T47D (cell line): ENCODE results near the gene LRPPRC.

Experiments used
- DNase-seq, 2 experiments: peaks; one replicate each; pipeline versions ENCODE4 v3.0.0 to v3.0.0-alpha.2; 2011 to 2012; ENCODE audit warnings: low read depth in 1 of 2, low spot score in 1 of 2
- JUND ChIP-seq: IDR thresholded peaks from 2 replicates; pipeline ENCODE4 v1.6.1; 2012; ENCODE audit warnings: low read depth
- in situ Hi-C: cut with HindIII; loops from 2 replicates; pipeline ENCODE4 v1.10.0; 2016; ENCODE audit warnings: low sequenced_read_pairs, low pct_unique_long_range_greater_than_20kb

Gene LRPPRC

DNA sequence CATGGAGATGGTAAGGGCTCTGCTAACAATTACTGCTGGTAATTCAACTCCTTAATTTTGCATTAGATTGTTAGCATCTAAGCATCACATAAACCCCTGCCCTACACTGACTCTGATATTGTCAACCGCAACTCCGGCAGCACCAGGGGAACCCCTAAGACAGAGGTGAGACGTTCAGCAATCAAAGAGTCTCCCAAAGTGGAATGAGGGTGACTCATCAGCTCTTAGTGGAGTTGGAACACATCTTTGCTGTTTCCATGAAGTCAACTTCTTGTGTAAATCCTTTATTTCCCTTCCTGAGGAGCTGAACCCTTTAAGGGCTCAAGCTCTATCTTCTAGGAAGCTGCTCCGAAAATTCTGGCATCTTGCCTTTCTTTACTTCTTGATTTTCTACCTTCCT, 104.9 kb downstream of the LRPPRC start:
- TF ChIP-seq JUND: no peak
- DNase-seq: no peak
- in situ Hi-C loops: no loop called here

DNA sequence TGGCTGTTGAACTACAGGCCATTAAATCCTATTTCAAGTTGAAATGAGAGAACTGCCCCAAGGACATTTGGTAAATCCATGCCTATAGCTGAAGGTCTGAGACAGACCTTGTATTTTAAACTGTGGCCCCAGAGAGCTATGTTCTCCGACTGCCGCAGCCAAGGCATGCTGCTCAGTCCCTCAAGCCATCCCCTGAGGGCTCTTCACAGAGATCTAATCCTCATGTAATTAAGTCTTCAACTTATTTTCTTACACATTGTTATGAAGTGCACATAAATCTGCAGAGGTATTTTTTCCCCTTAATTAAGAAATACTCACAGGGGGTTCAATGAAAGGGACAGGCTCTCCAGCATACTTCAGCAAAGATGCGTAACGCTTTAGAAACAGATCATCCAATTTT, 106.4 kb downstream of the LRPPRC start:
- in situ Hi-C loops: no loop called here
- TF ChIP-seq JUND: no peak
- no peak for DNase-seq

DNA sequence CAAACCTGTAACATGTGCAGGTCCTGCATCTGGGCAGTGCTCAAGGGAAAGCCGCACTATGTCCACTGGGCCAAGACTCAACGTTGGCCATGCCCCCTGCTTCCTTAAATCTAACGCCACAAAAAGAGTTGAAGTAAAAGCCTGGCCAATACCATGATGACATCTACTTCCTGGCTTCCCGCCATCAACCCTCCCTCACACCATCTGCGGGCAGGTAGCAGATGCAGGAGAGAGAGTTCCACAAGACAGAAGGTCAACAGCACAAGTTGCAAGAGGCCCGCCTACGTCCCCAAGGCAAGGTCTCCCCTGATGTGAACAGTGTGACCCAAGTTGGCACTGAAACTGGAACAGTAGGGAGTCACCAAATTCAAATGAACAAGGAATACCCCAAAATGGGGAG, 108.6 kb downstream of the LRPPRC start:
- in situ Hi-C loops: no loop called here
- no peak for DNase-seq

DNA sequence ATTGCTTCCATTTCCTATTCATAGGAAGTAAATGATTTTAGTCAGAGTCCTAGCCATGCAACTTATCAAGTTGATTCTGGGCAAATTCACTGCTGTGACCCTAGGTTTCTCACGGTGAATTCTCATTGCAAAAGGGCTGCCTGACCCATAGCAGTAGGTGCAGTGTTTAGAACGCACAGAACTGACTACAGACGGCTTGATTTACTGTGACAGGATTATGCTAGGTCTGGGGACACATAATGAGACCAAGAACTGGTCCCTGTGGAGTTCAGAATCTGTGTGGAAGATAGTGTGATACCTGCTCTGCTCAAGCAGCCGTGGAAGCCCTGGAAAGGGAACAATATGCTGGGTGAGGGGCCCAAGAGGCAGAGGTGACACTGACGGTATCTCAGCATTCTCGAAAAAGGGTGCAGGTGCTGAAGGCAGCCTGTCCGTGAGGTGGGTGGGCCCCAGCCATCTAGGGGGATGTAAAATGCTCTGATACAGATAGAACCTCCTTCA, 110.6 kb downstream of the LRPPRC start:
- in situ Hi-C loops: no loop called here
- TF ChIP-seq JUND: no peak
- no peak for DNase-seq

More for the DNA sequence above, 108.6 kb downstream of the LRPPRC start:
- TF ChIP-seq JUND: no peak

DNA sequence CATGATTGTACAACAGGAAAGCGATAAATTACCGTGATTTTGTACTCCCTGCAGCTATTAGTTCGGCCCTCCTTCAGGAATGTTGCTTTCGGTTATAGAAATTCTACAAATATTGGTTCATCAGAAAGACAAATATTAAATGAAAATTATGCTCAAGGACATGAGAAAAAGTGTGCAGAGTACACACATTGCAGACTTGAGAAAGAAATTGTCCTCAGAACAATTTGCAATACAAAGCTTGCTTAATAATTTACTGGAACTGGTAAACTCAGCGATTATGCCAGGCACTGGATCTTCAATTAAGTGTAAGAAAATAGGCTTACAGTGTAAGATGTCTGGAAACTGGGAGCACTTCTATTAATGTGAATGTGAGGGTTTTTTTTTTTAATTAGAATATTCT, 111.1 kb downstream of the LRPPRC start:
- in situ Hi-C loops: no loop called here
- TF ChIP-seq JUND: peak; percentile 29; the same call in 1 of the 2 replicates
- peak in 1 of 2 experiments; percentile 67 for DNase-seq

DNA sequence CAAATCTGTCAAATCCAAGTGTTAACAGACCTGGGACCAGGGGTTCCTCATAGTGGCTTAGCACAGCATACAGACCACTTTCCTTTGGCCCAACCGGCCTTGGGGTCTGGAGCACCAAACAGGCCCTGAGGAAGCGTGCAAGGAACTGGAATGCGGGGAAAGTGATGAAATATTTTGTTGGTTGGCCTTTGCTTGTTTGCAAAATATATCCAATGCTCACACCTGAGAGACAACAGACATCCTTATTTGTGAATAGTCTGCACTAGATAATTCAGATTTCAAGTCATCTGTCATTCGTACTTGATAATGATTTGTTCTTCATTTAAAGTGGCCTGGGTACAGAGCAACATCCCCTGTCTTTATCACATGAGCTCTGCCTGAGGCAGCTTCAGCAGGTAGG, 113.5 kb downstream of the LRPPRC start:
- in situ Hi-C loops: no loop called here
- DNase-seq: peak in 1 of 2 experiments; percentile 38
- no peak for TF ChIP-seq JUND

DNA sequence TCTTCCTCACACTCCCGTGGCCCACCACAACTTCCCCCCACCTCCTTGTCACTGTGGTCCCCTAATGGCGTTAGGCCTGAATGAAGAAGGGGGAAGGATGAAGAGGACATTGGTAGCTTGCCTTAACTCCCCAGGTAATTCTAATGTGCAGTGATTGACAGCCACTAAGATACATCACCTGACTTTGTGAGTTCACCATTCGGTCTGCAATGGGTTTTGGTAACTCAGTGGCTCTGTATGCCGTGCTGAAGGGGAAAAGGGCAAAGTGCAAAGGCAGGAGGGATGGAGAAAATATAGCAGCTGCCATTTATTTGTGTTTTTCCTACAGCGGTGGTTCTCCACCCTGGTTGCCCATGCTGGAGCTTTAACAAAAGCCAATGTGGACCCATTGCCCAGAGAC, 114.8 kb downstream of the LRPPRC start:
- in situ Hi-C loops: no loop called here
- no peak for TF ChIP-seq JUND
- DNase-seq: no peak

DNA sequence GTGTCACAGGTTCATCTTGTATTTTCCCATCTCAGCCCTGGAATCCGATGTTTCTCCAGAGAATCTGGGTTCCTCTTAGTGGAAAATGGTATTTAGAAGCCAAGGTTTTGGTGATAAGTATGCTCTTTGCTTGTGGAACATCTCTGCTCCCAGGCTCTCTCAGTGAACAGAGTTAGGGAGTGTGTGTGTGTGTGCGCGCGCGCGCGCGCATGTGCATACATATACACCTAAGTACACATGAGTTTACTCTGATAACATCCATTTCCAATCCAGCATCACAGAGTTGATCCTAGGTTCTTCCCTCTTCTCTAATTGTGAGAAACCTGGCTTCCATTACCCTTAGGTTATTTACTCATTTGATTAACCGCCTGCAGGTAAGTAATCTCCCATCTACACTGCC, 115.3 kb downstream of the LRPPRC start:
- in situ Hi-C loops: no loop called here
- TF ChIP-seq JUND: no peak
- DNase-seq: peak in 1 of 2 experiments; percentile 26

DNA sequence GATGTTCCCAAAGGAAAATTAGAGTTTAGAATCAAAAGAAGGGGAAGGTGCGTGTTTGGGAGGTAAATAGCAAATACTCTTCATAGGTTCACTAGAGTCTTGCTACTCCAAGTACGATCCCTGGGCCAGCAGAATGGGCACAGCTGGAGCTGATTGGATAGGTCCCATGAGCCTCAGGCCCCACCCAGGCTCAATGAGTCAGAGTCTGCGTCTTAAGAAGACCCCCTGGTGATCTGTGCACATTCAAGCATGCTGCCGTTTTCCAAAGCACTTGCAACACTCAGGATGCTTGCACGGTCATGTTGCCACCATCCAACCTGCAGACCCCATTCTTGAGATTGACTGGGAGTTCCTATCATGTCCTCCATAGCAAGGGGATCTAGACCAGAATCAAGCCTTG, 116.5 kb downstream of the LRPPRC start:
- in situ Hi-C loops: no loop called here

DNA sequence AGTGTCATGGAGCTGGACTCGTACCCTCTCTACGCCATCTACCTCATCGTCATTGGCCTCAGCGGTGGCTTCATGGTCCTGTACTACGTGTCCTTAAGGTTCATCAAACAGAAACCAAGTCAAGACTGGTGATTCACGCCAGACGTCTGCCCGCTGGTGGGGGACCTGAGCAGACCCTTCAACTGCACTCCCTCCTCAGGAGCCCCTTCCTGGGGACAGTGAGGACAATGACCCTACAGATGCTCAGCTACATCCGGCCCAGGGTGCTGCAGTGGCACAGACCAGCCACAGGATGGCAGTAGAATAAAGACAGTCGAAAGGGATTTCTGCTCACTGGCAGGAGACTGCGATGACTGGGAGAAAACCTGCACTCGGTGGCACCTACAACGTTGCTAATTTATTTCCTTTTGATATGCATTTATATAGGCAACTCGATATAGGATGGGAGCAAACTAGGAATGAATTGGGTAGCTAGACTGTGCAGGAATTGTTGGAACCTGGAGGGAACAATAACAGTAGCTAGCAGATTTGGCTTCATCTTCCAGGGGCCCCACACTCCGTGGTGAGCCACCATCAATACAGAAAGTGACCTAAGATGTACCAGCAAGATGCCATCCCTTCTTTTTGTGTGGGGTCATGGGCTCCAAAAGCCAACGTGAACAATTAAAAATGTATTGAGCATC, 117.9 kb downstream of the LRPPRC start:
- DNase-seq: peak; percentile 62 to 67
- no peak for TF ChIP-seq JUND
- in situ Hi-C loops: no loop called here

More for the DNA sequence above, 116.5 kb downstream of the LRPPRC start:
- no peak for DNase-seq
- TF ChIP-seq JUND: no peak

DNA sequence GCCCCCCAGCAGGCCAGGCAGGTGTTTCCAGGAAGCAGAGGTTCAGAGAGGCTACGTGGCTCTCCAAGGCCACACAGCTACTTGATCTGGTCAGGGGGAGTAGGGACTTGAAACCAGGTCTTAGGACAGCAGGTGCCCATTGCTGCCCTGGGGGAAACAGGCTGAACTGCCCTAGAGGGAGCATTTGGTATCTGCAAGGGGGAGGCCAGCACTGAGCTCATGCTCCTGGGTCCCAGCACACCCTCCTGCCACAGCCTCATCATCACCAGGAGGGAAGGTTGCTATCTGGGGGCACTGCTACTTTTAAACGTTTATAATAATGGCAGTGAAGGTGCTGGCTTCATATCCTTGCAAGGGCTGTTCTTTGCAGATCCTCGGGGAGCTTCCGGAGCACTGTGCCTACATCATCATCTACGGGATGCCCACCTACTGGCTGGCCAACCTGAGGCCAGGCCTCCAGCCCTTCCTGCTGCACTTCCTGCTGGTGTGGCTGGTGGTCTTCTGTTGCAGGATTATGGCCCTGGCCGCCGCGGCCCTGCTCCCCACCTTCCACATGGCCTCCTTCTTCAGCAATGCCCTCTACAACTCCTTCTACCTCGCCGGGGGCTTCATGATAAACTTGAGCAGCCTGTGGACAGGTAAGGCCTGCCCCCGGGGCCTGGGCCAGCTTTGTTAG, 120.9 kb downstream of the LRPPRC start:
- in situ Hi-C loops: no loop called here
- no peak for TF ChIP-seq JUND
- no peak for DNase-seq

DNA sequence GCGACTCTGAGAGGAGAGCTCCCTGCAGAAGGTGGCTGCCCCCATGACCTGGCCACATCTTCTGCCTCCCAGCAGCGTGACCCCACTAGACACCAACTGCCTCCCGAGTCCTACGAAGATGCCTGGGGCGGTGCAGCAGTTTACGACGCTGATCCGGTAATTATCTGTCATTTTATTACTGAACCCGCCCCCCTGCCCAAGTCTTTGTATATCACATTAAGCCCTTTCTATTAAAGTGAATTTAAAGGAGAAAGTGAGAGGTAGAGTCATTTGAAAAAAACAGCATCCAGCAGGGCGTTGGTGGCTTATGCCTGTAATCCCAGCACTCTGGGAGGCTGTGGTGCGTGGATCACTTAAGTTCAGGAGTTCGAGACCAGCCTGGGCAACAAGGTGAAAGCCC, 123.6 kb downstream of the LRPPRC start:
- DNase-seq: no peak
- TF ChIP-seq JUND: no peak
- in situ Hi-C loops: no loop called here

DNA sequence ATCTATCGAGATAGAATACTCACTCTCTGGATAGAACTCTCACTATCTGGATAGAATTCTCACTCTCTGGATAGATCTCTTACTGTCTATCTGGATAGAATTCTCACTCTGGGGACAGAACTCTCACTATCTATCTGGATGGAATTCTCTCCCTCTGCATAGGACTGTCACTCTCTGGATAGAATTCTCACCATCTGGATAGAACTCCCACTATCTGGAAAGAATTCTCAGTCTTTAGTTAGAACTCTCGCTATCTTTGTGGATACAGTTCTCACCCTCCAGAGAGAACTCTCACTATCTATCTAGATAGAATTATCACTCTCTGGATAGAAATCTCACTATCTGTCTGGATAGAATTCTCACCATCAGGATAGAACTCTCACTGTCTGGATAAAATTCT, 140.5 kb downstream of the LRPPRC start:
- DNase-seq: no peak
- in situ Hi-C loops: no loop called here
- TF ChIP-seq JUND: no peak

DNA sequence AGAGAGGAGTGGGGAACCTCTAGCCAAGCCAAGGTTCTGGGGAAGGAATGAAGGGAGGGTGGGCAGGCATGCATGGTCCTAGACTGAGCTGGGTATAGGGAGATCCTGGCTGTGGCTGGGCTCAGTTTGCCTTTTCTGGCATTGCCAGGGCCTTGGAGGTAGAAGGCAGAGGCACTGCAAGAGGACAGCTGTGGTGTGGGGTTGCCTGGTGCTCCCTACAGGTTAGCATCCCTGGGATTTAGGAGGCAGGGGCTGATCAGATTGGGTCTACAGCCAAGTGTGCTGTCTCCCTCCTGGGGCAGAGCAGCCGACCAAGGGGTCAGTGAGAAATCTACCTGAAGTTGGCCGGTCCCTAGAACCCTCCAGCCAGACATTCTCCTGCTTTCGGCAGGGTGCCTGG, 141.1 kb downstream of the LRPPRC start:
- no peak for TF ChIP-seq JUND
- in situ Hi-C loops: no loop called here
- no peak for DNase-seq
